ENCODE results near the gene COX8C.

Gene COX8C, protein sequence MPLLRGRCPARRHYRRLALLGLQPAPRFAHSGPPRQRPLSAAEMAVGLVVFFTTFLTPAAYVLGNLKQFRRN

DNA sequence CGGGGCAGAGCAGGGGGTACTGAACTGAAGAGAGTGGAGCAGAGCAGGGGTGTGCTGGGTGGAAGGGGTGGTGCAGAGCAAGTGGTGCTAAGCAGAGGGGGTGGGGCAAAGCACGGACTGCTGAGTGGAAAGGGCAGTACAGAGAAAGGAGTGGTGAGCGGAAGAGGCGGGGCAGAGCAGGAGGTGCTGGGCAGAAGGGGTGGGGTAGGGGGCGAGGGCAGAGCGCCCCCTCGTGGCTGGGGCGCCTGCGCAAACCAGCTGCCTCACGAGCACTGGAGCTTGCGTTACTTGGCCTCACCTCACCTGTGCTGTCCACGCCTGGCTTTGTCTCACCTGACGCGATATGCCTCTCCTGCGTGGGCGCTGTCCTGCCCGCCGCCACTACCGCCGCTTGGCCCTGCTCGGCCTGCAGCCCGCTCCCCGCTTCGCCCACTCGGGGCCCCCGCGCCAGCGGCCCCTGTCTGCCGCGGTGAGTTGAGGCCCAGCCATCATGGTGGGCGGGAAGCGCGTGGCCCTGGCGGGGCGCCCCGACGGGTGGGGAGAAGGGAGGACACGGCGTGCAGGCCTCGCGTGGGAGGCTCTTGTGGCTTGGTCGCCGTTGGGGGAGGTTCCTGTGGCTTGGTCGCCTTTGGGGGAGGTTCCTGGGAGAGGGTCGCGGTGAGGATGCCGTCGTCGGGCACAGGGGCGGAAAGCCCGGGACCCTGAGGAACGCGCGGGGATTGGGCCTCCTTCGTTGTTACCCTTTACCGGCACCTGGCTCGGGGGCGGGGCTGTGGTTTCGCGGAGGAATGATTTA is at the start of gene COX8C:
TSS of gene COX8C (plus strand) at position 257 of the 796 bp plus-strand sequence. CDS start at position 344, 87 bp downstream.
- no peak for DNase-seq (ENCODE audit: low read depth in 2 of 2)

DNA sequence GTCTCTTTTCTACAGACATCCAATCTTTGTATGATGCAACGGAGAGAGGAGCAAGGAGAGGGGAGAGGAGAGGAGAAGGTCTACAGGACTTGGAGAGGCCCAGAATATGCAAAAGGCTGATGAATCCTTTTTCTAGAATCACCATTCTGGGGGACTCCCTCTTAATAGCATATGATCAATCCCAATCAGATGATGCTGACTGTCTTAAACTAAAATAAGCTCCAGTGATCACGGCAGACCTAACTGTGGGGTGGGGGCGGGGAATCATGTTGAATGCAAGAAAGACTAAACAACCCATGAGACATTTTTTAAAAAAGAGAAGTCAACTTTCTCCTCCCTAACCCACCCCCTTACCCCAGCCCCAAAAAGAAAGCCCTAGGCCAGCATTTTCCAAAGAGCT is 47.6 kb upstream of the COX8C start:
- no peak for DNase-seq (ENCODE audit: low read depth in 2 of 2)

DNA sequence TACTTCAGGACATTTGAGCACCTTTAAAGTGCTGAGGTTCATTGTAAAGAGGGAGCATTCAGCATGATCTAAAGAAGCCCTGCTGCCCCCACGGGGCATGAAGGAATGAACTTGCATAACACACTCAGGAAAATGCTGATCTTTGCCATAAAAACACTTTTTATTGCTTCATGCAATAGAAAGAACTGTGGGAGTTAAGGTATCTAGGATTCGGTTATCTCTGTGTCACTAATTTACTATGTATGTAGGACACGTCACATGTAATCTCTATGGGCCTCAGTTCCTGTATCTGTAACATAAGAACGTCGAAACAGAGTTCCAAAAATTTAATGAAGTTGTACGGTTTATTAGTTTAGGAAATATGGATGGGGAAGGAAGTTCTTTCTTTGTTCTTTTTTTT is 47.1 kb upstream of the COX8C start:
- DNase-seq (ENCODE audit: low read depth in 2 of 2) = no peak

DNA sequence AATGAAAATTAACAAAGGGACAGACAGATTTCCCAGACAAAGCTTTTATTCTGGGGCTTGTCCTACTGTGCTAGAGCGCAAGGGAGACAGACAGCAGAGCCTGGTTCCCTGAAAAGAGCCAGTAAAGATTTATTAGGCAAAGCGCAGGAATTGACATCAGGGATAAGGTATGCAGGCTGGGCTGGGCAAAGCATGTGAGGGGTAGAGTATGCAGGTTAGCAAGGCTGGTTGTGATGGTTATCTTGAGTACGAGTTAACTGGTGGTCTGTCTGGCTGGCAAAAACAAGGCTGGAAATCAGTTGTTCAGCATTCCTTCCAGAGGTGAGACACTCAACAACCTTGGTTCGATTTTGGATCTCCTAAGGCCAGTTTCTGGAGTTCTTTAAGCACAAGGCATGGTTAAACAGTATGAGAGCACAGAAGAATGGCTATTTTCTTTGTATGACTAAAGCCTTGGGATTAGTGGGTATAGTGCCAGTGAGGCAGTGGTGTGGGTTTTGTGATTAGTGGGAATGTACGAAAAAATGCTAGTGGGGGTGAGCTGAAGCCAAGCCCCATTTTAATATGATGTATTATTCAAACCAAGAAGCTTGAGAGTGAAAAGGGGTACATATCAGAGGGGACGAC is 45.0 kb upstream of the COX8C start:
- DNase-seq (ENCODE audit: low read depth in 2 of 2) = no peak

DNA sequence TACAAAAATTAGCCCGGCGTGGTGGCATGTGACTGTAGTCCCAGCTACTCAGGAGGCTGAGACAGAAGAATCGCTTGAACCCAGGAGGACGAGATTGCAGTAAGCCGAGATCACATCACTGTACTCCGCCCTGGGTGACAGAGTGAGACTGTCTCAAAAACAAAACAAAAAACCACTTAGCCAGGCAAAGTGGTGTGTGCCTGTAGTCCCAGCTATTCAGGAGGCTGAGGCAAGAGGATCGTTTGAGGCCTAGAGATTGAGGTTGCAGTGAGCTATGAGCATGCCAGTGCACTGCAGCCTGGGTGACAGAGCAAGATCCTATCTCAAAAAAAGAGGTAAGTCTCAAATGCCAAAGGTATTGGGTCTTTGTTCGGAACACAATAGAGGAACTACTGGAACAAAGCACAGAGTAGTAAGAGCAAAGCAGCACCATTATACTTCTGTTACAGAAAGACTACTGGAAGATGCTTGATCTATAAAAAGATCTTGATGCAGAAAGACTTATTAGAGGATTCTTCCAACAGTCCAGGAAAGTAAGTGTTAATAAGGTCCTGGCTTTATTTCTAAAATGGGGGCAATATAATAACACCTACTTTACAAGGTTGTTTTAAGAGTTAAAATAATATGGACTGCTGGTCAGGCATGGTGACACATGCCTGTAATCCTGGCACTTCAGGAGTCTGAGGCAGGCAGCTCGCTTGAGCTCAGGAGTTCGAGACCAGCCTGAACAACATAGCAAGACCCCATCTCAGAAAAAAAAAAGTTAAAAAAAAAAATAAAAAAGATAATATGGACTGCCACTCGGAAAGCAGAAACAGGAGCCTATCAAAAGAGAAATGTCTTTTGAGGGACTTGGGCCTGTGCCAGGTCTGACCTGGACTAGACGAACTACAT is 44.0 kb upstream of the COX8C start:
- DNase-seq (ENCODE audit: low read depth in 2 of 2) = no peak

DNA sequence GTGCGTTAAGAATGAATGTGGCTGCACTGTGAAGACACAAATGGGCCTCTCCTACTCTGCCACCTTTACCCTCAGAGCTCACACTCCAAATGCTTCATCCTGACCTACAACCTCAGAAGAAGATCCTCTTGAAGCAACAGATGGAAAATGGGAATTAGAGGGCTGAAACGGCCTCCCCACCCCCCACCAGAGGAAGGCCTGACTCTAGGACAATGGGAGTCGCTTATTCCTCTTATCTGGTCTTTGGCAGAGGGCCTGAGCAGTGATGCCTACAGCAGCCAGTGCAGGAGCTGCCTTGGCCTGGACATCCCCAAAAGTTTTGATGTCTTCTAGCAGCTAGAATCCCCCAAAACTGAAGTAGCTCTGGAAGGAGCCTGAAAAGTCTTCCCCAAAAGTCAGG is 43.3 kb upstream of the COX8C start:
- no peak for DNase-seq (ENCODE audit: low read depth in 2 of 2)

DNA sequence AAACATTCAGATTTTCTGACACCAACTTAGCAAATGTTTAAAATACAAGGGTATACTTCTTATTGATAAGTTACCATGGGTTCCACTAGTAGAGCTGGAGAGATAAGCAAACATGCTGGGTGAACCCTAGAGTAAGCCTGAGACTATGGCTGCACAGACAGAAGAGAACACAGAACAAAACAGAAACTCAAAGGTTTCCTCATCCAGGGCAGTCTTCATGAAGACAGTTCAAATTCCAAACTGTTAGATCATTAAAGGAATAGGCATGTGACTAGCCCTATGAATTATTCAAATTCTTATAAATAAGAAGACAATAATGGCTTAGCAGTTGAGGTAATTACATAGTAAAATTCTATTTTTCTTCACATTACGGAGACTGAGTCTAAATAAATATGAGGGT is 42.2 kb upstream of the COX8C start:
- no peak for DNase-seq (ENCODE audit: low read depth in 2 of 2)

DNA sequence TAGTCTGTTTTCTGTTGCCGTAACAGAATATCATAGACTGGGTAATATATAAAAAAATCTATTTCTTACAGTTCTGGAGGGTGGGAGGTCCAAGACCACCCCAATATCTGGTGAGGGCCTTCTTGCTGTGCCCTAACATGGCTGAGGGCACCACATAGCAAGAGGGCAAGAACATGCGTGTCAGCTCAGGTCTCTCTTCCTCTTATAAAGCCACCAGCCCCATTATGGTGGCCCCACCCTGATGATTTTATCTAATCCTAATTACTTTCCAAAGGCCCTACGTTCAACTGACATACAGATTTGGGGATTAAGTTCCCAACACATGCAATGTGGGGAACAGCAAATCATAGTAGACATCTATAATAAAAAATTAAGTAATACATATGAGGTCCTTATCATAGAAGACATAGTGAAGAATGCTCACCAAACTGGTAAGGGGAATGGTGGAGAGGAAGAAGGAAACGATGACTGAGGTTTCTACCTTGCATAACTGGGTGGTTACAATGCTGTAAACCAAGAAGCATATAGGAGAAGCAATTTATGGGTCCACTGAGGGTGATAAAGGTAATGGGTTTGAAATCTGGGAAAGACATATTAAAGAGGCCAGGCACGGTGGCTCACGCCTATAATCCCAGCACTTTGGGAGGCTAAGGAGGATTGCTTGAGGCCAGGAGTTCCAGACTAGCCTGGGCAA is 41.1 kb upstream of the COX8C start:
- no peak for DNase-seq (ENCODE audit: low read depth in 2 of 2)

DNA sequence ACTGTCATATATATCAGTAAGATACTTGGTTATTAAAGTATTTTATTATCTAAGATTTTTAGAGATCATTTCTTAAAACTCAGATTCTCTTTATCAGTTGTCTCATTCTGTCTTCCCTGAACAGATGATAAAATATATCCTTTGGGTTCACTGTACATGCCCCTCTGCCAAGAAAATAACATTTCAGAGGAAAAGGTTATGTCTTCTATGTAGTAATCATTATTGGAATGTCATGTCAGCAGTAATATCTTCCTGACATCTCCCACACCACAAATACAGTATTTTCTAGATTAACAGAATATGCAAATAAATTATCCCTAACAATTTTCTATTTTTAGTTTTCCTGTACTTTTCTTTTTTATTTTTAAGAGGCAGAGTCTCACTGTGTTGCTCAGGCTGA is 40.2 kb upstream of the COX8C start:
- DNase-seq (ENCODE audit: low read depth in 2 of 2) = no peak

DNA sequence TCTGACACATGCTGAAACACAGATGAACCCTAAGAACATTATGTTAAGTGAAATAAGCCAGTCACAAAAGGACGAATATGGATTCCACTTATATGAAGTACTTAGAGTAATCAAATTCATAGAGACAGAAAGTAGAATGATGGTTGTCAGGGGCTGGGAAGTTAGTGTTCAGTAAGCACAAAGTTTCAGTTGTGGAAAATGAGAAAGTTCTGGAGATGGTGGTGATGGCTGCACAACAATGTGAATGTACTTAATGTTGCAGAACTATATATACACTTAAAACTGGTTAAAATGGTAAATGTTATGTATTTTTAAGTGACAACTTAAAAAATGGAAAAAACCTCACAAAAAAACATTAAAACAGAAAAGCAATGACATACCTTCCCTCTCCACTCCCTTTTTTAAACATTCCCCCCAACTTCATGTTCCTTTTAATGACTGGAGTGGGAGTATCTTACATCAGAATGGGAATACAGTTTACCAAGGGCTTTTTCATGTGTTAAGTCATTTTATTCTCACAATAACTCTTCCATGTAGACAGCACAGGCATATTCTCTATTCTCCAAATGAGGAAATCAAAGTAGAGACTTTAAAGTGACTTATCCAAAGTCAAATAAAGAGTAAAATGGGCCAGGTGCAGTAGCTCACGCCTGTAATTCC is 38.2 kb upstream of the COX8C start:
- no peak for DNase-seq (ENCODE audit: low read depth in 2 of 2)

DNA sequence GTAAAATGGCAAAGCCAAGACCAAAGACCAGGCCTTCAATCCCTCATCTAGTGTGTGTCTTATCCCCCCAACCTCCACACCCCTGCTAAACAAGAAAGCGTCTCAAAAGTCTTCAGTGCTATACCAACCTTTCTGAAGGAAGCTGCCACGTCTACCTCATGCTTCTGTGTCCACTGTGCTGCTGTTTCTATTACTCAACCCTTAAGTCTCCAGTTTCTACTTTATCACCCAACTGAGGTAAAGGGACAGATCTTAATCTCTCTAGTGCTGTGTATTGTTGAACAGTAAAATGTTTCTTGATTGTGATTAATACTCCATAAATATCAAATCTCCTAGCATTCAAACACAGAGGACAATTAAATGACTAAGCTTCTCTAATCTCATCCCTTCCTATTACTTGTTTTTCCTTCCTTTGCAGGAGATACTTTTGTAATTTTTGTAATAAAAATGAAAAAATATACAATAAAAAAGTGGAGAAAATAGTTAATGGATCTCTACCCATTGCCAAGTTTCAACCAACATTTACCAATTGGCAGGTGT is 37.5 kb upstream of the COX8C start:
- no peak for DNase-seq (ENCODE audit: low read depth in 2 of 2)

DNA sequence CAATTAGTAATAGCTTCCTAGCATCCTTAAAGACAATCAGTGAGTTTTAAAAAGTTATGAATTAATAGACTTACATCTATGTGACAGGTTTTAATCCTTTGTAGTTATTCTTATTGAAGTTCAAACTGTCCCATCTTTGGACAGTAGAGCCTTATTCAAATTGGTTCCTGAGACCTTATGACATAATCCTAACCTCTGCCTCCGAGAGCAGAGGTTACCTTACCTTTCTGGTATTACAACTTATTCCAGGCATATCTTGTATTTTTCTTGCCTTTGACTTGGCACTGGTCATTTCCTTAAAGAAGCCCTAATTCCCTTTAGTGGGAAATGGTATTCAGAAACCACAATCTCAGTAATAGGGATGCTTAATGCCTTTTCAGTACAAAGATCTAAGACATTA is 35.9 kb upstream of the COX8C start:
- no peak for DNase-seq (ENCODE audit: low read depth in 2 of 2)

DNA sequence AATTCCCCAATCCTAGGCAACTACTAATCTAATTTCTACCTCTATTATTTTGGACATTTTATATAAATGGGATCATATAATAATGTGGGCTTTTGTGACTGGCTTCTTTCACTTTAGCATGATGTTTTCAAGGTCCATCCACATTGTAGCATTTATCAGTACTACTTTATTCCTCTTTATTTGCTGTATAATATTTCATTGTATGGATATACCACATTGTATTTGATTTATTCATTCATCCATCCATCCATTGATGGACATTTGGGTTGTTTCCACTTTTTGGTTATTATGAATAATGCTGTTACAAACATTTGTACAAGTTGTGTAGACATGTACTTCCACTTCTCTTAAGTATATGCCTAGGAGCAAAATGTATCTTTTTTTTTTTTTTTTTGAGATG is 31.4 kb upstream of the COX8C start:
- DNase-seq (ENCODE audit: low read depth in 2 of 2) = no peak

DNA sequence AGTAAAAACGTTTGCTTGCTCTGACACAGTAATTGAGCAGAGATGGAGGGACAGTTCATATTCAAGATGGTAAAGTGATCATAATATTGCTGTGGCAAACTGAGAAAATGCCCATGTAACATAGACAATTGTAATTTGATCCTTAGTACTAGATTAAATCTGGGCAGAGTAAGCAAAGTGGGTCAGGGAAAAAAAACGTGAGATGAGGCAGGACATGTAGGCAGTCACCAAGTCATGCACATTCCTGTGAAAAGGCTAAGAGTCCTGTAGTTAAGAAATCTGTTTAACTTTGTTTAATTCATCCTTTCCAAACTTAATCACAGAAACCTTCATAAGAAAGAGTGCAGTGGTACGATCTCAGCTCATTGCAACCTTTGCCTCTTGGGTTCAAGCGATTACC is 30.3 kb upstream of the COX8C start:
- DNase-seq (ENCODE audit: low read depth in 2 of 2) = no peak

DNA sequence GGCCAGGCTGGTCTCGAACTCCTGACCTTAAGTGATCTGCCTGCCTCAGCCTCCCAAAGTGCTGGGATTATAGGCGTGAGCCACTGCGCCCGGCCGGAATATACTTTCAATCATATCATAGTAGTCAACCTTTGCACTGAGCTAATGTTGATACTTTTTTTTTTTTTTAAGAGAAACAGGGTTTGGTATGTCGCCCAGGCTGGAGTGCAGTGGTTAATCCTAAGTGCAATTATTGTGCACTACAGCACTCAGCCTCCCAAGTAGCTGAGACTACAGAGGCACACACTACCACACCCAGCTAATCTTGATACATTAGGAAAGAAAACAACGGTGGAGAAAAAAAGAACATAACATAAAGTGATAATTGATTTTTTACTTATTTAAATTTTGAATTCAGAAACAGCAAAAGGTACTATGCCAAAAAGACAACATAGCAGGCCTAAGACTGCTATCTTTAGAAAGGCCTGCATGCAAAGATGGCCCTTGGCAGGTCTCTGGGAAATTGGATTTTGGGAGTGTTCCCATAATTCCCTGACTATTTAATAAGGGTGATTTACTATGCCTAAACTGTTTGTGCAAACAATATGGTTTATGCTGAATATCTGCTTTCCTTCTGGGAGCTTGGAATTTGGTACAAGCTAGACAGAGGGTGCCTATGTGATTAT is 29.6 kb upstream of the COX8C start:
- DNase-seq (ENCODE audit: low read depth in 2 of 2) = no peak

DNA sequence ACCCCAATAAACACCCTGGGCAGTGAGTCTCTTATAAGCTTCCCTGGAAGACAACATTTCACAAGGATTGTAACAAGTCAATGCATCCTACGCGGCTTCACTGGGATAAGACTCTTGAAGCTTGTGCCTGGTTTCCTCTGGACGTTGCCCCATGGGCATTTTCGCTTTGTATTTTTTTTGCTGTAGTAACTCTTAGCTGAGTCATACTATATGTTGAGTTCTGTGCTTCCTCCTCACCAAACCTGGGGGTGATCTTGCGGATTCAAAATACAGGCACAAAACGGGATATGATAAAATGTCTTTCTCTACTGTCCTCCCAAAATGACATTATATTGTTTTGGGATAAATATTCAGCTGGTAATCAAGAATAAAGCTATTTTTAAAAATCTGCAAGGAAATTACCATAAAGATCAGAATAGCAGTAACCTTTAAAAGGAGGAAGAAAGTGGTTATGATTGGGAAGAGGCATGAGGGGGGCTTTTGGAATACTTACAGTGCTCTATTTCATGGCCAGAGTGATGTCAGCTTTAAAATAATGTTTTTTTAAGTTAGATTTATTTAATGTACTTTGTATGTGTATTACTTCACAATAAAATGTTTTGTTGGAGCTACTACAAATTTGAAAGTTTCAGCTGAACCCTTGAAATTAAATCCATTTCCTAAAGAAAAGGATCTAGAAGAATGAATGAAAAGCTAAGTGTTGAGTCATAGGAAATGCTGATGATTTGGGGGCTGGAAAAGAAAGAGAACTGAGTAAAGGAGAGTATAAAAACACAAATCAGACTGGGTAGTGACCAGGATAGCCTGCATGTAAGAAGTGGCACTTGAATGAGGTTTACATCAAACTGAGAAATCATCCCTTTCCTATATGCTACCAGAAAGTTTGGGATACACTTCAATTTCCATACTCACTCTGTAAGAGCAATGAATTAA is 28.8 kb upstream of the COX8C start:
- no peak for DNase-seq (ENCODE audit: low read depth in 2 of 2)

DNA sequence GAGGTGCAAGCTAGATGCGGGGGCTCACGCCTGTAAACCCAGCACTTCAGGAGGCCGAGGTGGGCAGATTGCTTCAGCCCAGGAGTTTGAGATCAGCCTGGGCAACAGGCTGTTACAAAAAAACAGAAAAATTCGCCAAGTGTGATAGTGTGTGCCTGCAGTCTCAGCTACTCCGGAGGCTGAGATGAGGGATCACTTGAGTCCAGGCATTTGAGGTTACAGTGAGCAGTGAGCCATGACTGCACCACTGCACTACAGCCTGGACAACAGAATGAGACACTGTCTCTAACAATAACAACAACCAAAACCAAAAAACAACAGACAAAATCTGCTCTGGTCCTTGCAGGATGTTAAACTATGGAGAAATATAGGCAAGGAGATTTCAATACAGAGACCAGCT is 28.1 kb upstream of the COX8C start:
- DNase-seq (ENCODE audit: low read depth in 2 of 2) = no peak

DNA sequence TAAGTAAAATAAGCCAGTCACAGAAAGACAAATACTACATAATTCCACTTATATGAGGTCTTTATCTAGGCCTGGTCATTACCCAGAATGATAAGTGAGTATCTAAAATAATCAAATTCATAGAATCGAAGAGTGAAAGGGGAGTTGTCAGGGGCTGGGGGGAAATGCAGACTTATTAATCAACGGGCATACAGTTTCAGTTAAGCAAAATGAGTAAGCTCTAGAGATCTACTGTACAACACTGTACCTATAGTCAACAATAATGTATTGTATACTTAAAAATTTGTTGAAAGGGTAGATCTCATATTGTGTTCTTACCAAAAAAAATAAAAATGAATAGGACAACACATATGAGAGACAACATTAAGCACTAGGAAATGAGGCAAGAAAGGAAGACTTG is 27.5 kb upstream of the COX8C start:
- no peak for DNase-seq (ENCODE audit: low read depth in 2 of 2)

DNA sequence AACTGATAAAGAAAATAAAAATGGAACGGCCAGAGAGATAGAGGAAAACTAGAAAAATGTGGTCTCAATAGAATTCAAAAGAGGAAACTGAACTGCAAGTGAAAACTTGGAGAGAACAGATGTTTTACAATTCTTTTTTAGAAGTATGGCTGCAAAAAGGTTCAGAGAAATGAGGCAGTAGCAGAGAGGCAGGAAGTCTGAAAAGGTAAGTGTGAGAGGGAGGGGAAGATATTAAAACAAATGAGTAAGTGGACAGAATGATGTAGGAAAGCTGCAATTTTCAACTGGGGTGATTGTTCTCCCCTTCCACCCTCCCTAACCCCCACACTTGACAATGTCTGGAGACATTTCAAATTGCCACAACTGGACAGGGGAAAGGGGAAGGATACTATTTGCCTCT is 27.0 kb upstream of the COX8C start:
- no peak for DNase-seq (ENCODE audit: low read depth in 2 of 2)

Measured in fibroblast of skin of left quadriceps (primary cell).